Islet of Langerhans (tissue), 1 donor: ENCODE data around the gene PRR23E.

Experiments
- FAIRE-seq: peaks from one replicate; lab custom pipeline; 2011; peaks lifted over from hg19 to GRCh38; lab: Jason Lieb, UNC

PRR23E gene

DNA sequence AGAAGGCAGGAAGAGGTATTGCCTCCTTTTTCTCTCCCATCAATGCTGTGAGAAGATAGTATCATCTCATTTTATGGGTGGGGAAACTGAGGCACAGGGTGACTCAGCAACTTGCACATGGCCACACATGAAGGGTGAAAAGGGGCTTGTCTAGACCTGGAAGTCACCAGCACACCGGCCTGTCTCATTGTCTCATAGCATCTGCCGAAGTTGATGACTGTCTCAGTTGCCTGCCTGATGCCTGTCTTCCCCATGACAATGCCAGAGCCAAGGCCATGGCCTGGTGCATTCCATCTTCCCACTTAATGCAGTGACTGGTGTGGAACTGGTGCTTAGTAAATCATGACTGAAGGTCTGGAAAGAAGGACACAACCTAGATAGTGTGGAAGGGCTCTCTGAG lies 27.9 kb upstream of the PRR23E start:
- FAIRE-seq: no peak

DNA sequence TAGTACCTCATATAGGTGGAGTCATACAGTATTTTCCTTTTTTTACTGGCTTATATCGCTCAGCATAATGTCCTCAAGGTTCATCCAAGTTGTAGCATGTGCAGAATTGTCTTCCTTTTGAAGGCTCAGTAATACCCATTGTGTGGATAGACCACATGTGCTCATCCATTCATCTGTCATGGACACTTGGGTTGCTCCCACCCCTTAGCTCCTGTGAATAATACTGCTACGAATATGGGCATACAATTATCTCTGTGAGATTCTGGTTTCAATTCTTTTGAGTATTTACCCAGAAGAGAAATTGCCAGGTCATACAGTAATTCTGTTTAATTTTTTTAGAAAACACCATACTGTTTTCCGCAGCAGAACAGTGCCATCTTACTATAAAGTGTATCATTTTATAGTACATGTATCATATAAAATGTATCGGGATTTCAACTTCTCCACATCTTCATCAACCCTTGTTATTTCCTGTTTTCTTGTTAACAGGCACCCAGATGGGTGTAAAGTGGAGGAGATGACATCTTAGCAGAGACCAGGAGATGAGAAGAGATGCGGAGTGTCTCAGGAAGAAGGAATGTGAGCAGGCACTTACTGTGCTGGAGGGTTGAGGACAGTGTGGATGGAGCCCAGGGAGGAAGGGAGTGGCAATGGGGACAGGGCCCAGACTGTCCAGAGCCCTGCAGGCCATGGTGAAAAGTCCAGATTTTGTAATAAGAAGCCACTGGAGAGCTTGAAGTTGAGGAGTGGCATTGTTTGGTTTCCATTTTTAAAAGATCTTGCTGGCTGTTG lies 27.0 kb upstream of the PRR23E start:
- FAIRE-seq: no peak

DNA sequence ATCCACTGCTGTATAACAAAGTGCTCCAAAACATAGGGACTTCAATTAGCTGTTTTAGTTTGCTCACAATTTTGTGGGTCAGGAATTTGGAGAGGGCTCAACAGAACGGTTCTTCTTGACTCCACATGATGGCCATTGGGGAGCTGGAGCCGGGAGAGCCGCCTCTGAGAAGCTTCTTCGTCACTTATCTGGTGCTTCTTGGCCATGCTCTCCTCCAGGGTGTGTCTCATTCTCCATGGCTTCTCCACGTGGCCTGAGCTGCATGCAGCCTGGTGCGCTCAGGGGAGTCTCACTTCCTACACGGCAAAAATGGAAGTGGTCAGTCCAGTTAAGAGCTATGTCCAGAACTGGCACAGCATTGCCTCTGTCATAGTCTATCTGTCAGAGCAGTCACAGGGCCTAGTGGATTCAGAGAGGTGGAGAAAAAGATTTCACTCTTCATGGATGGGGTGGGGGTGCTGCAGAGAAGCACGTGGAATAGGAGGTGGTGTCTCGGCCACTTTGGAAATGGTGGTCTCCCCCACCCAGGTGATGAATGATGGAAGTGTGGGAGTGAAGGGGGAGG lies 26.3 kb upstream of the PRR23E start:
- FAIRE-seq: no peak

DNA sequence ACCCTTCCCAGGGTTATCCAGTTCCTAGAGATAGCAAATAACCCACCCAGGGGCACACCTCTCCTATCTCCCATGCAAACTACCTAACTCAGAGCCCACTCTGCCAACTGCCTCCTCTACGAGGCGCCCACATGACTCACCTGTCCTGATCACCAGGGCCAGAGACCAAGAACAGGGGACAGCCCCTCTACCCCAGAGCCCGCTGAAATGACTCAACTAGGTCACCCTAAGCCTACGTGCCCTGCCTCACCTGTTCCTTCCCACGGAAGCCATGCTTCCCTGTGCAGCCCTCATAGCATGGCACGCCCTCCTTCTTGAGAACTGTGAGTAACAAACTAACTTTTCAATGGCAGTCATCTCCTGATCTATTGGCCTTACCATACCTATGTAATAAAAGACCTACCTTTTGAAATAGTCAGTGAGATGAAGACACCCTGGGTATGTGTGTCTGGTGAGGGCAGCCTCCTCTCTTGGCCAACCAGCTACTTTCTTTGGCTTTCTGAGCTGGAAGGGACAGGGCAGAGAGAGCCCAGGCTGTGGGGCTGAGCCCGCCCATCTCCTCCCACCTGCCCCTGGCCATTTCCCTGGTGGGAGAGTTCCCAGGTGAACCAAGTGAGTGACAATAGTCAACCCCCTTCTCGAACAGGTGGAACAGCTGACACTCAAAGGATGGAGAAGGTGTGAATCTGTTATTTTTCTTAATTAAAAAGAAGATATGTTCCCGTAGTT lies 25.5 kb upstream of the PRR23E start:
- FAIRE-seq: no peak

DNA sequence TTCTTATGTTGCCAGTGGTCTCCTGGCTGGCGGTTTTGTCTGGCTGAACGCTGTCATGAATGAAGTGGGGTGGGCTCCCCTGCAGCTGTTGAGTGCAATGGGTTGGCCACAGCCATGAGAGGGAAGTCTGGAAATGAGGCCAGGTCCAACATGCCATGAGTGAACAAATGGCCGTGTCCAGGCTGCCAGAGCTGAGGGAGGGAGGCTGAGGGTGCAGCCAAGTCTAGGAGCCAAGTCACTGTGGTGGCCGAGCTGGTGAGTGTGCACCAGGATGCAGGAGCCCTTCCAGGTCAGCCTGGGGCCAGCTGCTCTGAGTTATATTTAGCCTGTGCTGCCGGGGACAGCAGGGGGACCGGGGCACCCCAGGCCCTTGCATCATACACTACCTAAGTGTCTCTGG lies 24.7 kb upstream of the PRR23E start:
- FAIRE-seq: no peak

DNA sequence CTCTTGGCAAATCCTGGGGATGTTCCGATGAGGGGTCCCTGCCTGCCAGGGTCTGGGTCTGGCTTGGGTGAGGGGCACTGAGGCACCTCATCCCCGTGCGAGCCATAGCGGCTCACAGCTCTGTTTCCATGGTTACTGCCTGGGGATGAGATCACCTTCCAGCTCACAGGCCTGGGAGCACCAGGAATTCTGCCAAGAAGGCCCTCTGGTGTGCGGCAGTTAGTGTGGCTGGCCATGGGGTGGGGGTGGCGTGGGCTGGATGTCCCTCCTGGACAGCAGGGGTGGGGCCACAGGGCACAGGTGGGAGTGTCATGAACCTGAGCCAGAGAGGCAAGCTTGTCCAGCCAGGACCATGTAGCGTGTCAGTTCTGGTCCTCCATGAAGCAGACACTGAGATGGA lies 22.1 kb upstream of the PRR23E start:
- FAIRE-seq: no peak

DNA sequence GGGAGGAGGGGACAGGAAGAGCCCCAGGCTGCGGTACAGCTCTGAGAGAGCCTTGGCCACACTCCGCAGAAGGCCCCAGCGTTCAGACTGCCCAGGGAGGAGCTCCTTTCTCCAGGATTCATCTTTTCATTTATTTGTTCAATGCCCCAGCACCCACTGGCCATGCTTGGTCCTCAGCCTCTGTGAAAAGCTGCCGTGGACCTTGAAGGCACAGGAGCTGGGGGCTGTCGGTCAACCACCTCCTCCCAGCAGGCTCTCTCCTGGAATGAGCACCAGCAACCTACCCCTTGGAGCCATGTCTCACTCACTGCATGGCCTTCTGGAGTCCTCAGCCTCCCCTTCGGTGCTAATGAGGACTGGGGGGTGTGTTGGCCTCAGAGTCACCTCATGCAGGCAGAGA lies 21.6 kb upstream of the PRR23E start:
- FAIRE-seq: no peak

DNA sequence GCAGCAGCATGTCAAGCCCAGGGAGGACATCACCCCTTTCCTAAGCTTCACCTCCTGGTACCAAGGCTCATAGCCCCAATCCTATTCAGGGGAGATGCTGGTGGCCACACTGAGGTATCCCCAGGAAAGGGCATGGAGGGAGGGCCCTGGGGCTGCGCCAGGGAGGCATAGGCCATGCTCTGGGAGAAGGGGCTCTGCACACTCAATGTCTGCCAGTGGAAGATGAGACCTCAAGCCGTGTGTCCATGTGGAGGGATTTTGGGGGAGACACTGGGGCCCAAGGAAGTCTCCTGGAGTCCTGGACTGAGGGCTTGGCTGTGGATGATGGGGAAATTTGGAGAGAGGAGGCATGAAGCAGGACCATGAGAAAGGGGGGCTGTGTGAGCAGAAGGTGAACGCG lies 21.2 kb upstream of the PRR23E start:
- FAIRE-seq: no peak

DNA sequence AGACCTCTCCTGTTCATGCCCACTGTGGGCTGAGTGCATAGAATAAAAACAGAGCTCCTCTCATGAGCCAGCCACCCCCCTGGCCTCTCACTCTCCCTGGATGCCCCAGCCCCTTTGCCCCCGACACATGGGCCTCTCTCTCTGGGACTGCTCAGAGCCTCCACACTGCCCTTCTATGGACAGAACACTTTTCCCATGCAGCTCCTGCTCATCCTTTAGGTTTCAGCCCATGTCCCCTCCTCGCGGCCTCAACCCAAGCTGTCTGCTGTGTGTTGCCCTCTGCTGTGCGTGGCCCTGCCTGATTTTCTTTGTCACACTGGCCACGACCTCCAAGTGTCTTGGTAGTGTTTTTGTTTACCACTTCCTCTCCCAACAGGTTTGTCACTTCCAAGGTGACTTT lies 20.7 kb upstream of the PRR23E start:
- no peak for FAIRE-seq

DNA sequence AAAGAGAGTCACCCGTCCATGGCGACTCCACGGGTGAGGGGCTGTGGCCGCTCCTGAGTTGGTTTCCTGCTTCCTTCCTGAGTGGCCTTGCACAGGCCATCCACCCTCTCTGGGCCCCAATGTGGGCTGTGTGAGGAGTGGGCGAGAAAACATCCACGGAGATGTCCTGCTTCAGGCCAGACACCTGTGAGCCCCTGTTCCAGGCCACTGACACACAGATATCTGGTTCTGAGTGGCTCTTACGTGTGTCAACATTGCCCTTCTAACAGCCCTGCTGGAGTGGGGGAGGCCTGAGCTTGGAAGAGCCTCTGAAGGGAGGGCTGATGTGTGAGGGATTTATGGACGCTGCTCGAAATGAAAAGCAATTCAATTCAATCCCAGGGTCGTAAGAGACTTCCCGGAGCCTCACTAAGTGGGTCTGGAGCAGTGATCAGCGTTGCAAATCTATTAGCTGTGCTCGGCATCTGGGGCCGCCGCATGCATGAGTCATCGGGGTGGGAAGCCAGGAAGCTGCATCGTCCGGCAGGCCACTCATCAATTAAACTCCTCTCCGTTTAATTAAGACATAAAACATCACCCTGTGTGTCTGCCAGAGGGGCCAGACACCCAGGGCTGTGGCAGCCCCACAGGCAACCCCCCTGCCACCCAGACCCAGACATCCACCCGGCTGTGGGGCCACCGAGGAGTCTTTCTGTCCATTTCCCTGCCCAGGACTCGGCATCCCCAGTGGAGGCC lies 20.0 kb upstream of the PRR23E start:
- FAIRE-seq: no peak

DNA sequence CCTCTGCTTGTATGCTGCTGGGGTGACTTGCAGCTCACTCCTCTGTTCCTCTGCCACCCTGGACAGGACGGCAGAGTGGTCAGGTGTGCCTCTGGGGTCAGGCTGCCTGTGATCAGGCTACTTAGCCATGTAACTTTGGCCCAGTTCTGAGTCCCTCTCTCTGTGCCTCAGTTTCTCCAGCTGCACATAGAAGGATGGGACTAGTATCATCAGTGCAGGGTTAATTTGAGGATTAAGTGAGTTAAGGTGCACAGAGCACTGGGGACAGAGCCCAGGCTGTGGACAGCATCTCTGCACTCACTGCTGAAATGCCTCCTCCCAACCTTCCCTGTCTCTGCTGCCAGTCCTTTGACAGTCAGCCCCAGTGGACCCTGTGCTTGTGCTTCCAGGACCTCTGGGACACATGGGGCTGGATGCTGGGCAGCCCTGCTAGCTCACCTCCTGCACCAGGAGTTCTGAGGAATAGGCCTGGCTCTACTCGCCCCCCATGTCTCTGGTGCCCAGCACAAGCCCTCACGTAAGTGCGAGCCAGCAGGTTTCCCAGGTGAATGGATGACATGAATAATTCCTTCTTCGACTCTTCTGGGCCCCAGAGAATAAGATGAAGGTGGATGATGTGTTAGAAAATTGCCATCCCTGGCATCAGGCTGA lies 19.3 kb upstream of the PRR23E start:
- FAIRE-seq: no peak

DNA sequence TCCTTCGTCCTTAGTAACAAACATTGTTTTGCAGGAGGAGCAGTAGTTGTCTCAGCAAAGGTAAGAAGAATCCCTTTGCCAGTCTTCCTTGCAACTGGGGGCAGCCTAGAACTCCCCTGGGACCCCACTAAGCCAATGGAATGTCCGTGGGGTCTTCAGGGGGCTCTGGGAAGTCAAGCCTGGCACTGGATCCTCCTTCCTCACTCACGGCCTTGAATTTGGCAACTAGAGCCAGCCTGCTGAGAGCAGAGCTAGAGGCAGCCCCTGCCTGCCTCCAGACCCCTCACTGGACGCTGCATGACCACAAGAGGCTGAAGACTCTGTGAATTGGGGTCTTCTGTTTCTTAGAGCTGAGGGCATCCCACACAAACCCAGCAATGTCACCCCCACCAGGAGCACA lies 18.6 kb upstream of the PRR23E start:
- FAIRE-seq: no peak

DNA sequence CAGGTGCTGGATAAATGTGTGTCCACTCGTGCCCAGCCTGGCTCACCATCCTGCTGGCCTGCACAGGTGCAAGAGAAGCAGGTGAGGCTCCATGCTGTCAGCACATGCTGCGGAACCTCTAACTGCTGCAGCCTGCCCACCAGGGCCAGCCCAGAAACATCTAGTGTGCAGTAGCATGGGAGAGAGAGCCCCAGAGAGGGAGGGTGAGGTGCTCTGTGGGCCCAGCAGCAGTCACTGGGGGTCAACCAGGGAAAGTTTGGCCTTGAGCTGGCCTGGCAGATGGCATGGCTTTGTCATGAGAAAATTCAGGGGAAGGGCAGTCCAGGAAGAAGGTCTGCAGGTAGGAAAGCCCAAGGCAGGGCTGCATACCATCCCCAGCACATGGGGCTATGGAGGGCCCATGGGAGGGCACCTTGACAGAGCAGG lies 18.2 kb upstream of the PRR23E start:
- FAIRE-seq: no peak

DNA sequence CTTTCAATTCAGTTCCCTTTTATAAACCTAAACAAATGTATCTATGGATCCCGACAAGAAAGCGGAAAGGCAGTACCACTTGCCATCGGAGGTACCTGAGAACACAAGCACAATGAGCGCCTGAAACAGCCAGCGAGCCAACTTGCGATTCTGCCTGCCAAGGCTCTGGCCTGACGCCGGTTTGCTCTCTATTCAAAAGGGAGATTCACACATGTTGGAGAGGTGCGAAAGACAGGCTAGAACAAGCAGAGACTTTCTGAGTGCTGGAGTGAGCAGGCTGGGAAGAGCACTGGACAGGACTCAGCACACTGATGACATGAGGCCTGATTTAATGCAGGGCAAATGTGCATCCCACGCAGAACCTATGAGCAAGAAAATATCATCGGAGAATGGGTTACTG lies 17.7 kb upstream of the PRR23E start:
- FAIRE-seq: no peak

DNA sequence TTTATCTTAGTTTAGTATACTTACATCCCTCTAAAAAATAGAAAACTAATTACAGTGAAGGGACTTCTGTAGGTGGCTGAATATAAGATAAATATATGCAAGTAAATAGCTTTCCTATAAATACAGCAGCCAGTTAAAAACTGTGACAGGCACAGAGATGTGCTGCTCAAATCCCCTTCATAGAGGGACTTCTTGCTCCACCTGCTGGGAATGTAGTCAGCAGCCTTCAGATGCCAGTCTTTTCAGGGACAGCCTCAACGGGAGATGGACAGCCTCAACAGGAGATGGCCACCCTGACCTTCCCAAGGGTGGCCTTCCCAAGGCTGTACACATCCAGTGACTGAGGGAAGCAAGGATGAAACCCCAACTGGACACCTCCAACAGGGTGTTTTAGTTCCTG lies 15.7 kb upstream of the PRR23E start:
- no peak for FAIRE-seq

DNA sequence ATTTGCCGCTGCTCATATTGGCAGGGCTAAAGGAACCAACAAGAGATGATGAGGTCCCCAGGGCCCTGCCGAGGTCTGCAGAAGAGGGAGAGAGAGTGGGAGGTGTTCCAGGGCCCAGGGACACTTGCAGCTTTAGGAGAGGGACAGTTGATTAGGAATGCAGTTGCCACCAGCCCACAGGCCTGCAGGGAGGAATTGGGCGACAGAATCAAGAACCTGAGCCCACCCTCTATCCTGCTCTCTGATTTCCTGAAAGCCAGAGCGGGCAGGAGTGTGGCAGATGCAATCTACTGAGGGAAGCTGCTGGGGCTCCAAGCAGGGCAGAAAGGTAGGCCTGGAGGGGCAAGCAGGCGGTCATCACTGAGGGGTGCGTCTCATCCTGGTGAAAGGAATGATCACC lies 12.1 kb upstream of the PRR23E start:
- FAIRE-seq: no peak

DNA sequence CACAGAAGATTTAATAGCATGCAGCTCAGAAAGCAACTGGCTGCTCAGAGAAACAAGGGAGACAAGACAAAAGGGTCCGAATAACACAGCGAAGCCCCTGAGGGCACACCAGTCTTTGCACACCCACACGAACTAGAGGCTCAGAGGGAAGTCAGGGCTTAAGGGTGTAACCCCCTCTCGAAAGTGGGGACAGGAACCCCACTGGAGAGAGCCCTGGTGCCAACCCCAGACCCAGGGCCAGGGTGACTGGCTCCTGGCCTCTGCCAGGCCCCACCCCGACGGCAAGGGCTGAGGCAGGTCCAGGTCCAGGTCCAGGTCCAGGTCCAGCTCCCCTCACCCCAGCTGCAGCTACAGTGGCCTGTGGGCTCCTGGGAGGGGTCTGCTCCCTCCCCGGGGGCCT lies 10.5 kb upstream of the PRR23E start:
- FAIRE-seq: no peak

DNA sequence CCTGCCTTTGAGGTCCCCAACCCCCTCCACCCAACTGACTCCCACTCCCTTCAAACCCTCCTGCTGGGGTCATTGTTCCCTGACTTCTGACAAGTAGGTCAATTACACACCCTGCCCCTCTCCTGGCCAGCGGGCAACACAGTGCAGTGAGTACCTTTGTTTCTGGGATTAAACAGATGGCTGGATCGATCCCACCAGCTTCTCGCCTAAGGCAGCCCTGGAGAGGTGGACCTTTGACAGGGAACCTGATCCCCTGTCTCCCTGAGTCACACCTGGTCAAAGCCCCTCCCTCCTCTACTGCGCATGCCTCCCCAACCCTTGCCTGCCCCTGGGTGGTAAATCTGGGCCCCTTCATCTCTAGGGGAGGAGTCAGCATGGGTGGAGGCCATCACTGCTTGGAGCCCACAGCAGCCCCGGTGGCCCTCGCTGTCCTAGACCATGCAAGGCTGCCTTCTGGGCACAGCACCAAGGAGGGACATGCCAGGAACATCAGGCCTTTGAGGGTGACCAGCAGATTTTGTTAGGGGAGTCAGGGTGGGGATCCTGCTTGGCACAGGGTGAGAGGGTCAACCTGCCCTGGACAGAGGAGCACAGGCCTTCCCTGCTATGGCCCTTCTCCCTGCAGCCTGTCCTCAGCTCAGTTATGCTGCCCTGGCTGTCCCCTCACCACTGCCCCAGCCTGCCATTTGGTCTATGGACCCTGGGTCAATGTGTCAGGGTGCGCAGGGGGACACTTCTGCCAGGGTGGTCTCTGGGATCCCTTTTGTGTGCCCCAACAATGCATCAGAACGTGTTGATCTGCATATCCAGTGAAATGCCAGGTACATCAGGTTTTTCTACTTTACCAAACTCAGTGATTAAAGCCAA lies 9.8 kb upstream of the PRR23E start:
- FAIRE-seq: no peak

DNA sequence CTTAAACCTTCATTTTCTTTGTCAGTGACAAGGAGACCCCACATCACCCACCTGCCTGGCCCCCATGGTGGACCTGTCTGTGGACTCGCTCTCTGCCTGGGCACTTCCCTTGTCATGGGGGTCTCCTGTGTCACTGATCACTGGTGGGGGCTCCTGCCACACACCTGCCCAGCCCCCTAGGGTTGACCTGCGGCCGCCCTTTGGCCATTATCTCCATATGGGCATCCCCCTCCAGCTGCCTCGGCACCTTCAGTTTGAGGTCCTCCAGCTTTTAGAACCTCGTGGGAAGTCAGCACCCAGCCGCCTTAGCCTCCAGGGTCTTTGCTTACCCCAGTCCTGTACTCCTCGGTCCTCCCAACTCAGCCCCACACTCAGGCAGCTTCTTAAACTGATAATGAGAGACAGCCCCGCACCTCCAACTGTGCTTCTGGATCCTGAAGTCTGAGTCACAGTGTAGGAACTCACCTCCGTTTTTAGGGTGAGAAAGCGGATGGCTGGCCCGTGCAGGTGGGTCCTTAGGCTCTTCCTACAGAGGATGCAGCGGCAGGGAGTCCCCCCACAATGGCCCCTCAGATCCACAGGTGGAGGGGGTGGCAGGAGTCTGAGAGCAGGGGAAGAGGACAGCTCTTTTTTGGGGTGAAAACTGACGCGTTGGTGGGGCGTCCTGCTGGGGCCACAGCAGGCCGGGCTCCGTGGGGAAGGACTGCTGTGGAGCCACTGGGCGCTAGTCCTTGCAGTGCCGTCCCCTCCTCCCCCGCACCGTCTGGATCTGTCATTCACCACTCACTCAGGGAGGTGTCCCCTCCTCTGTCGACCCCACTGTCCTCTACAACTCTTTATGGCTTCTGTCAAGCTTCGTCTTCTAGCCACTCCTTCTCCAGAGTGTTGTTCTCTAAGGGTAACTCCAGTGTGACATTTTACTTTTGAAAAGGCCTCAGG lies 8.7 kb upstream of the PRR23E start:
- FAIRE-seq: no peak

DNA sequence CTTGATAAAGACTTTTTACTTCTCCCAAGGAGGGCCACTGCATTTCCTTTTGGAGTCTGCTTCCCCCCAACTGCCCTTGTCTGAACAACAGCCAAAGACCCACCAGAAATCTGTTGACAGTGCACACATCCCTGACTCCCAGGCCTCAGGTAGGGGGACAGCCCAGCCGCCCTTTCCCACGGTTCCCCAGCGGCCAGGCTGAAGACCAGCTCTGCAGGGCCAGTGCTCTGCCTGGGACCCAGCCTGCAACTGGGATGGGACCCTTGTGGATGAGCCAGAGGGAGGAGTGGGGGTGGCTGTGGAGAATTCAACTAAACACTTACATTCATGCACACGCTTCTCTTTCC lies 8.1 kb upstream of the PRR23E start:
- no peak for FAIRE-seq
